Spleen (tissue), 11 donors: ENCODE results near the gene NRXN3. TPM values are rescaled to one million over a fixed set of nuclear protein-coding genes. Genes with fewer than 3 reads are reported as not detected.
"Not testable (repeated sequence)": the region's sequence is repeated elsewhere in the genome, so short reads cannot be mapped to it uniquely, and the experiment has no call there.

Source experiments
- DNase-seq: peaks from one replicate; pipeline ENCODE4 v3.0.0-alpha.2; 2020
- H3K27ac ChIP-seq, 8 donors: fragments of 200-600 bp; sonication (generic) in 7 of 8; 1 replicate in 4 of 8; 2 replicates in 4 of 8; pipeline versions ENCODE4 v1.5.0 to v1.8.0; 2016 to 2021; ENCODE audit warnings: inconsistent platforms in 4 of 8, mild to moderate bottlenecking in 4 of 8, moderate library complexity in 1 of 8
- H3K27me3 ChIP-seq, 7 donors: fragments of 200-600 bp; sonication (generic) in 6 of 7; replicated peaks in 1 of 7; 1 replicate in 4 of 7; 2 replicates in 3 of 7; pipeline versions ENCODE4 v1.5.0 to v1.8.0; 2016 to 2021; ENCODE audit warnings: inconsistent platforms in 3 of 7, mild to moderate bottlenecking in 1 of 7
- H3K36me3 ChIP-seq, 6 donors: fragments of 200-600 bp; sonication (generic) in 5 of 6; 1 replicate in 4 of 6; 2 replicates in 2 of 6; pipeline versions ENCODE4 v1.5.0 to v1.8.0; 2016 to 2021; ENCODE audit warnings: inconsistent platforms in 2 of 6
- H3K4me1 ChIP-seq, 6 donors: fragments of 200-600 bp; sonication (generic) in 5 of 6; 1 replicate in 3 of 6; 2 replicates in 3 of 6; pipeline versions ENCODE4 v1.5.0 to v1.8.0; 2016 to 2021; ENCODE audit warnings: inconsistent platforms in 3 of 6
- H3K4me3 ChIP-seq, 8 donors: fragments of 200-600 bp; sonication (generic) in 7 of 8; 1 replicate in 4 of 8; 2 replicates in 4 of 8; pipeline versions ENCODE4 v1.5.0 to v1.8.0; 2016 to 2021; ENCODE audit warnings: inconsistent platforms in 4 of 8, mild to moderate bottlenecking in 4 of 8, moderate library complexity in 2 of 8
- H3K9me3 ChIP-seq, 8 donors: fragments of 200-600 bp; sonication (generic) in 7 of 8; 1 replicate in 4 of 8; 2 replicates in 4 of 8; pipeline versions ENCODE4 v1.5.0 to v1.8.0; 2016 to 2021; ENCODE audit warnings: inconsistent platforms in 4 of 8
- POLR2A ChIP-seq, 3 donors: fragments of 450-650 bp; IDR thresholded peaks; one replicate each; pipeline ENCODE4 v1.5.1; 2017; ENCODE audit warnings: antibody characterized with exemption in 3 of 3, mild to moderate bottlenecking in 1 of 3
- POLR2AphosphoS5 ChIP-seq, 3 donors: sonication (generic); formaldehyde crosslinking; IDR thresholded peaks; one replicate each; pipeline ENCODE4 v1.5.1; 2017; ENCODE audit warnings: antibody characterized with exemption in 3 of 3
- WGBS, 5 donors: extraction: QIAGEN DNeasy Blood & Tissue Kit in 3 of 5; methylation state at CpG; one replicate each; pipeline versions ENCODE4 v1.1.5 to v1.1.7; 2013 to 2018; 5-methylcytosine and 5-hydroxymethylcytosine counted together
- intact Hi-C: fragments of 100-400 bp; cut with DNase I; formaldehyde crosslinking; loops from one replicate; pipeline ENCODE4 v1.15.0; 2023; ENCODE audit warnings: low total_unique reads
- polyA plus RNA-seq, 3 donors: library from polyadenylated mRNA; stranded (reverse); fragments of 200-250 nt; gene quantifications; one replicate each; pipeline ENCODE4 v1.2.1, GENCODE V29; 2013
- total RNA-seq, 7 donors: library from RNA; depleted of rRNA in 3 of 7; stranded (reverse); fragments of >200 nt in 3 of 7; fragmentation: NEBNext Ultra II Directional in 4 of 7; extraction: Animal tissue kit (Norgen Biotek cat#: 25700) in 4 of 7; gene quantifications; one replicate each; pipeline versions ENCODE4 v1.1.0 to v1.2.1, GENCODE V29; 2016 to 2021
- TF ChIP-seq, protein P1 (sequence below), 11 experiments: fragments of 200-600 bp in 7 of 11; fragments of 450-650 bp in 4 of 11; sonication (generic) in 4 of 11; IDR thresholded peaks in 8 of 11; conservative IDR thresholded peaks in 3 of 11; 1 replicate in 7 of 11; 2 replicates in 4 of 11; pipeline versions ENCODE4 v1.4.0 to v1.8.0; 2016 to 2021; ENCODE audit warnings: antibody characterized with exemption in 11 of 11, inconsistent platforms in 4 of 11, mild to moderate bottlenecking in 1 of 11
- donor health status: healthy with polysubstance abuse.
- donor health status: DM: no; HTN: no; CAD: no; lungs with moderate emphysema.
- donor health status: DM: no; HTN: no; CAD: no.
- donor health status: Bipolar disorder and iron deficiency.
- donor health status: healthy.
- donor health status: DM: no; HTN: no; CAD: no.
- donor health status: DM: yes; HTN: yes; CAD: no.

NRXN3 gene
- total and polyA plus RNA-seq, 10 donors, result 0.21 to 11.5 (median 1.6) TPM

DNA sequence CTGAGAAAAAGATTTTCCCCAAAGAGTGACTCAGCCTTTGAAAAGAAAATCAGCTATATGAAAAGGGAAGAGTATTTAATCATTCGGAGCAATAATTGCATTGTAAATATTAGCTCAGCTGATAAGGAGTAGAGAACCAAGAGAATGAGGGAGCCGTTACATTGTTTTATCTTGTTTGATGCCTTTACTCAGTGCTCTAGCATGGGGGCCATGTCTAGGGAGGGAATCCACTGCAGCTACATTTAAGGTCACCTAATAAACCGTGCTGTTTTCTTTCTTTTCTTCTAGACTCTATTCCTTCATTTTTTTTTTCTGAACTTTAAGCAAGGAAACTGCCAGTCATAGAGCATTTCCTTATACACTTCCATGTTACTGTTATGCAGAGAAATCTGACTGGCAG lies 1594.2 kb downstream of the NRXN3 start:
- TF ChIP-seq, protein P1, sequence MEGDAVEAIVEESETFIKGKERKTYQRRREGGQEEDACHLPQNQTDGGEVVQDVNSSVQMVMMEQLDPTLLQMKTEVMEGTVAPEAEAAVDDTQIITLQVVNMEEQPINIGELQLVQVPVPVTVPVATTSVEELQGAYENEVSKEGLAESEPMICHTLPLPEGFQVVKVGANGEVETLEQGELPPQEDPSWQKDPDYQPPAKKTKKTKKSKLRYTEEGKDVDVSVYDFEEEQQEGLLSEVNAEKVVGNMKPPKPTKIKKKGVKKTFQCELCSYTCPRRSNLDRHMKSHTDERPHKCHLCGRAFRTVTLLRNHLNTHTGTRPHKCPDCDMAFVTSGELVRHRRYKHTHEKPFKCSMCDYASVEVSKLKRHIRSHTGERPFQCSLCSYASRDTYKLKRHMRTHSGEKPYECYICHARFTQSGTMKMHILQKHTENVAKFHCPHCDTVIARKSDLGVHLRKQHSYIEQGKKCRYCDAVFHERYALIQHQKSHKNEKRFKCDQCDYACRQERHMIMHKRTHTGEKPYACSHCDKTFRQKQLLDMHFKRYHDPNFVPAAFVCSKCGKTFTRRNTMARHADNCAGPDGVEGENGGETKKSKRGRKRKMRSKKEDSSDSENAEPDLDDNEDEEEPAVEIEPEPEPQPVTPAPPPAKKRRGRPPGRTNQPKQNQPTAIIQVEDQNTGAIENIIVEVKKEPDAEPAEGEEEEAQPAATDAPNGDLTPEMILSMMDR (IDR thresholded peaks at IDR 0.05 in 8 of 11, conservative IDR thresholded peaks at IDR 0.05 in 3 of 11), result no peak
- no peak for TF ChIP-seq POLR2A (IDR thresholded peaks at IDR 0.05)
- TF ChIP-seq POLR2AphosphoS5 (IDR thresholded peaks at IDR 0.05), result no peak
- no peaks in the 10 kb centered on the region for H3K36me3 ChIP-seq
- intact Hi-C loops, result no loop called here
- DNase-seq, result no peak
- H3K27me3 ChIP-seq, result no peaks in the 10 kb centered on the region
- H3K27ac ChIP-seq, result no peak overlapping the region
- peaks cover 0 to under 1% (median 0%) of the 10 kb centered on the region in 6 donors for H3K4me1 ChIP-seq
- peaks cover 0 to 12% (median under 1%) of the 10 kb centered on the region in 8 donors for H3K9me3 ChIP-seq
- H3K4me3 ChIP-seq, result no peak overlapping the region
- 59 to 82% (median 70%) methylated on average over 3 of the region's 3 CpGs for WGBS, 5 donors

DNA sequence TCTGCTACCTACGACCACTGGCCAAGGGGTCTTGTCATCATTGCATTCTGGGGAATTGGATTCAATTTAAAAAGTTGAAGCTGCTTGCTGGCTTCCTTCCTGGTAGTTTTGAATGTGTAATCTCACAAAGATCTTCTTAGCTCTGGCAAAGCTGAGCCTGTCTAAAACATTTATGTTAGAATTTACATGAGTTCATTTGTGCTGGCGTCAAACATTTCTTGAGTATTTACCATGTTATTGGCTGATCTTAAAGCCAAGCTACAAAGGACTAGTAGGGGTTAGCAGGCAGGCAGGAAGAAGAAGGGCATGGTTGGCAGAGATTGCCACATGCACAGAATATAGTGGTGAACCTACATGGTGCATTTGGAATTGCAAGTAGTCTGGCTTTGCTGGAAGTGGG lies 1596.3 kb downstream of the NRXN3 start:
- intact Hi-C loops, result no loop called here
- Histone ChIP-seq H3K4me3 (no peak overlapping the region), H3K4me1 (no peaks in the 10 kb centered on the region), H3K27ac (no peak overlapping the region), H3K9me3 (peaks cover 0 to 15% (median 1%) of the 10 kb centered on the region in 8 donors), H3K36me3 (no peaks in the 10 kb centered on the region), H3K27me3 (no peaks in the 10 kb centered on the region)
- WGBS, 5 donors, result 78 to 92% (median 88%) methylated on average over 2 of the region's 2 CpGs
- no peak for DNase-seq
- TF ChIP-seq, protein P1 (IDR thresholded peaks at IDR 0.05 in 8 of 11, conservative IDR thresholded peaks at IDR 0.05 in 3 of 11), result no peak
- no peak for TF ChIP-seq POLR2AphosphoS5 (IDR thresholded peaks at IDR 0.05)
- TF ChIP-seq POLR2A (IDR thresholded peaks at IDR 0.05), result no peak

DNA sequence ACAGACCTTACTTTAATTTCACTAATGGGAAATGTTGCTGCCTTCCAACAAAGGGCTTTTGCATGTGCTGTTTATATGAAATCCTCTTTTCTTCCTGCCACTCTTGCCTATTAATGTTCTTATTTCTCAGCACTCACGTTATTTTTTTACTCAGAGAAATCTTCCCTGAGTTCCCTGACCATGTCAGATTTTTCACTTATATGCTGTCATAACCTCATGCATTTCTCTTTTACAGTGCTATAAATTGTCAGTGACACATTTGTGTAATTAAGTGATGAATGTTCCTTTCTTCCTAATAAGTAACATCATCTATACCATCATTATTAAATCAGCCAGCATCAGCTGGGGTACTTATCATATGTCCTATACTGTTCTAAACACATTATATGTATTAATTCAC lies 1597.1 kb downstream of the NRXN3 start:
- 59 to 82% (median 74%) methylated on average over 1 of the region's 1 CpG for WGBS, 5 donors
- intact Hi-C loops, result no loop called here
- no peaks in the 10 kb centered on the region for H3K36me3 ChIP-seq
- no peak overlapping the region for H3K4me3 ChIP-seq
- DNase-seq, result no peak
- no peaks in the 10 kb centered on the region for H3K27me3 ChIP-seq
- H3K27ac ChIP-seq, result no peak overlapping the region
- no peak for TF ChIP-seq POLR2A (IDR thresholded peaks at IDR 0.05)
- no peaks in the 10 kb centered on the region for H3K4me1 ChIP-seq
- peaks cover 0 to 15% (median 1%) of the 10 kb centered on the region in 8 donors for H3K9me3 ChIP-seq

DNA sequence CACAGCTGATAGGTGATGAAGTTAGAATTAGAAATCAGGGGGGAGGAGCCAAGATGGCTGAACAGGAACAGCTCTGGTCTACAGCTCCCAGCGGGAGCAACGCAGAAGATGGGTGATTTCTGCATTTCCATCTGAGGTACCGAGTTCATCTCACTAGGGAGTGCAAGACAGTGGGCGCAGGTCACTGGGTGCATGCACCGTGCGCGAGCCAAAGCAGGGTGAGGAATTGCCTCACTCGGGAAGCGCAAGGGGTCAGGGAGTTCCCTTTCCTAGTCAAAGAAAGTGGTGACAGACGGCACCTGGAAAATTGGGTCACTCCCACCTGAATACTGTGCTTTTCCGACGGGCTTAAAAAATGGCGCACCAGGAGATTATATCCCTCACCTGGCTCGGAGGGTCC lies 1597.5 kb downstream of the NRXN3 start:
- H3K4me3 ChIP-seq, DNase-seq, H3K27ac ChIP-seq, H3K27me3 ChIP-seq, intact Hi-C loops, H3K4me1 ChIP-seq, H3K36me3 ChIP-seq: not testable (repeated sequence)
- WGBS, 5 donors, result 92 to 98% (median 96%) methylated on average over 12 to 14 of the region's 14 CpGs
- H3K9me3 ChIP-seq, result peaks cover 0 to 15% (median 1%) of the 10 kb centered on the region in 8 donors

DNA sequence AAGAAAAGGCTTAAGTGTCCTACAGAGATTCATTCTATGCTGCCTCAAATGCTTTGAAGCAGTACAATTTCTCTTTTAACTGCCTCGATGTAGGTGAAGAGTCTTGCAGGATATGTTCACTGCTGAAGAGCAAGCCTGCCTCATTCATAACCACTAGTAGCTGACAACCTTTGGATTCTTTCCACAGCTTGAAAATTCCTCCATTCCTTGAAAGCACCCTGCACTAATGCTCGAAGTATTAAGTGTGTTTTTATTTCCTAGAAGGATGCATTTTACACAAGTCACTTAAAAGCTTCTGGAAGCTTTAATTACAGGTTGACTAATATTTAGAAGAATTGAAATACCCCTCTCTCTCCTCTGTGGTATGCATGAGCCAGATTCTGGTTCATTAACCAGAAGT lies 1611.7 kb downstream of the NRXN3 start:
- intact Hi-C loops, result no loop called here
- H3K4me1 ChIP-seq, result no peaks in the 10 kb centered on the region
- no peak for DNase-seq
- no peak overlapping the region for H3K4me3 ChIP-seq
- no peak overlapping the region for H3K27ac ChIP-seq
- 46 to 64% (median 60%) methylated on average over 2 of the region's 2 CpGs for WGBS, 5 donors
- no peaks in the 10 kb centered on the region for H3K27me3 ChIP-seq
- no peaks in the 10 kb centered on the region for H3K9me3 ChIP-seq
- TF ChIP-seq POLR2AphosphoS5 (IDR thresholded peaks at IDR 0.05) (no peak), POLR2A (IDR thresholded peaks at IDR 0.05) (no peak)
- TF ChIP-seq, protein P1 (IDR thresholded peaks at IDR 0.05 in 8 of 11, conservative IDR thresholded peaks at IDR 0.05 in 3 of 11), result no peak
- H3K36me3 ChIP-seq, result no peaks in the 10 kb centered on the region
